Liver (tissue), 3 donors: ENCODE measurements around the gene UNC5B.

Experiments
- CTCF ChIP-seq: fragments of 150-350 bp; IDR thresholded peaks from 2 replicates; pipeline ENCODE4 v1.5.1; 2017; ENCODE audit warnings: improper control_type of control experiment, low read depth, low read length; ENCODE audit not compliant: missing input control
- GABPA ChIP-seq, 2 donors: IDR thresholded peaks in 1 of 2; conservative IDR thresholded peaks in 1 of 2; 2 replicates each; pipeline ENCODE4 v1.6.1; 2016; ENCODE audit warnings: antibody characterized with exemption in 2 of 2, mild to moderate bottlenecking in 1 of 2, moderate library complexity in 1 of 2
- donor health status: healthy.
- donor health status: healthy.

GRCh38 chr10:71250405-71250804 lies 38.0 kb downstream of the UNC5B start:
- TF ChIP-seq GABPA (IDR thresholded peaks at IDR 0.05 in 1 of 2, conservative IDR thresholded peaks at IDR 0.05 in 1 of 2) (no peak), CTCF (no peak)
